Measurements from ENCODE around the gene KRTAP9-1.
"Not testable (repeated sequence)": the region's sequence is repeated elsewhere in the genome, so short reads cannot be mapped to it uniquely, and the experiment has no call there.

Gene KRTAP9-1, protein sequence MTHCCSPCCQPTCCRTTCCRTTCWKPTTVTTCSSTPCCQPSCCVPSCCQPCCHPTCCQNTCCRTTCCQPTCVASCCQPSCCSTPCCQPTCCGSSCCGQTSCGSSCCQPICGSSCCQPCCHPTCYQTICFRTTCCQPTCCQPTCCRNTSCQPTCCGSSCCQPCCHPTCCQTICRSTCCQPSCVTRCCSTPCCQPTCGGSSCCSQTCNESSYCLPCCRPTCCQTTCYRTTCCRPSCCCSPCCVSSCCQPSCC

GRCh38 chr17:41189837-41190318, at the start of gene KRTAP9-1:
Gene KRTAP9-1, plus strand, starts transcription at chr17:41189887. Its CDS starts 0 bp downstream, at chr17:41189887.
- DNase-seq (ENCODE audit: low read depth in 2 of 2) = not testable (repeated sequence)

DNA sequence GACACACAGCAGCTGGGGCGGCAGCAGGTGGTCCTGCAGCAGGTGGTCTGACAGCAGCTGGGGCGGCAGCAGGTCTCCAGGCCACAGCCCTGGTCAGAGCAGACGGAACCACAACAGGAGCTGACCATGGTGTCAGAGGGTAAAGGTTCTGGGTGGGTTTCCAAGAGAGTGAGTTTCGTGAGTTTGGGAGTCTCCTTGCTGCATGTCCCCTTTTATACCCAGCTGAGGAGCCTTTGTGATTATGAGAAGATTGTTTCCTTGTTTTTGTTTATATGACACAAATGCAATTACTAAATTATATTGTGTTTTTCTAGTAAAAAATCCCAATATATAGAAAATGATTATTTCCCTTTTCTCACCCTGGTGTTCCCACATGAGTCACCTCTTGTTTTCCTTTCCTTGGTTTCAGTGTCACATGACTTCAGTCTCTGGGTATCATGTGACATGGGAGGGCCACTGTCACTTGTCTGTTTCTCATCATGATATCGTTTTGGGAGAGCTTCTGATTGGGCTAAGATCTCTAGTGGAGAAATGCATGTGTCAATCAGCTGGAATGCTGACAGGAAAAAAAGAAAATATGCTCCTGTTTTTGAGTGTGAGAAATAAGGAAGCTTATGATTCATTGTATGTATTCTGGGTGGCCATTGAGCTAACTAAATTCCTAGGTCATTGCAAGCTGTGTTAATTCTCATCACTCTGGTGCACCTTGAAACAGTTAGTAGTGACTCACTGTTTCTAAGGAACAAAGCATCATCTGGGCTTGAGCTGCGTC, 49.1 kb upstream of the KRTAP9-1 start, which contains the start of gene KRTAP4-6:
KRTAP4-6 (minus strand) TSS at position 185 of the 772 bp plus-strand sequence; CDS start at position 128, 57 bp downstream.
- DNase-seq (ENCODE audit: low read depth in 2 of 2) = no peak

DNA sequence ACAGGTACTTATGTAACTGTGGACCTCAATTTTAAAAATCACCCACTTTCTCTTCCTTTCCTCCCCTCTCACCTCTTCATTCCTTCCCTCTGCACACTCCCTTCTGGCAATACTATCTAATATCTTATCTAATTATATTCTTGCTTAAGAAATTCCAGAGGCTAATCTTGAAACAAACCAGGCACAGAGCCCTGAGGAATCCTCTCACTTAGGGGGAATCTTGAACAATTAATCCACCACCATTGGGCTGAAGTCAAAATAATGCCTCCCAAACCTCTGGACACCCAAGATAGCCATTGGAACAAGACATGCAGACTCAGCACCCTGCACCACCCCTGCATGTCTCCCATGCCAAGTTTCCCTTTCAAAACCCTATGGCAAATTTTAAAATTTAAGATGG, 48.3 kb upstream of the KRTAP9-1 start:
- DNase-seq (ENCODE audit: low read depth in 2 of 2) = no peak

DNA sequence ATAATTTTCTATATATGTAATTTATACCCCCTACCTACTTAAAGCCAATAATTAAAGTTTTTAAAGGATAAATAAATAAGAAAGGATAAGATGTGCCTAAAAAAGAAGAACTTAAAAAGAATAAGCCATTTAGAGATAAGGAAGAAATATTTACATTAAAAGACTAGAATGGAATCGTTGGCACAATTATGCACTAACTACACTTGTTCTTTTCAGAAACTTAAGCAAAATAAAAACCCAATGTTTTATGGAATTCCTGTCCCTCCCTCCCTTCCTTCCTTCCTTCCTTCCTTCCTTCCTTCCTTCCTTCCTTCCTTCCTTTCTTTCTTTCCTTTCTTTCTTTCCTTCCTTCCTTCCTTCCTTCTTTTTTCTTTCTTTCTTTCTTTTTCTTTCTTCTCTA, 44.8 kb upstream of the KRTAP9-1 start:
- DNase-seq (ENCODE audit: low read depth in 2 of 2) = no peak

DNA sequence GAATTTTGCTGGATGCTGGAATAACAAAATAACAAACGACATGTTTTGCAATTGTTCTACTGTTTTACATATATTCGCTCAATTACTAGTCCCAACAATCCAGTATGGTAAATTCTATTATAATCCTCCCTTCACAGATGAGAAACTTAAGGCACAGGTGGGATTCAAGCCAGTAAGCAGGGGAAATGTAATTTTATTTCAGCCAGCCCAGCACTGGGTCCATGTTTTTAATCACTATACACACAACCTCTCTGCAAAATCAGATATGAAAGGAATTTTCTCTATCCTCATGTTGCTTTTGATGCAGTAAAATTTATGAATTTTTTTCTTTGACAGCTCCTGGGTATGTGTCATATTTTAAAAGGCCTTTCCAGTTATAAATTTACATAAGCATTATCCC, 44.4 kb upstream of the KRTAP9-1 start:
- no peak for DNase-seq (ENCODE audit: low read depth in 2 of 2)

DNA sequence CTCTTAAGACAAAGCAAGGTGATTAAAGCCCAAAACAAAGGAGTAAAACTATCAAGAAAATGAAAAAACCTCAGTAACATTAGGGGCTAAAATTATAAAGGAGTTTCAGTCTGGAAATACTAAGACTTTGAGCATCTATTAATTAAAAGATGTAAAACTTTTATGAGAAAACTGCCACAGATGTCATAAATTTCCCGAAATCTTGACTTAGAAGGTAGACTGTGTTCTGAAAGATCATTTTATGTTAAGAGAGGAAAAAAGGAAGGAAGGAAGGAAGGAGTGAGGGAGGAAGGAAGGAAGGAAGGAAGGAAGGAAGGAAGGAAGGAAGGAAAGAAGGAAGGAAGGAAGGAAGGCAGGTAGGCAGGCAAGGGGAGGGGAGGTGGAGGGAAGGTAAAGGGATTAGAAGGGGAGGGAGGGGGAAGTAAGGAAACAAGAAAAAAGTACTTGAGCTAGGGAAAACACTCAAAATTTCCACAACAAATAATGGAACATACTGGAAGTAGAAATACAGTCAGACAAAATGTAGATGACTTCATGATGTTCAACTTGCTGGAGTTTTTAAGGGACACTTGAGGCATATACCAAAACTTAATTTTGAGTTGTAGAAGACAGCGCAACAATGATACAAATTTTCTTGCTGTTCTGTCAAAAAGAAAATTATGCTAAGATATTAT, 42.0 kb upstream of the KRTAP9-1 start:
- DNase-seq (ENCODE audit: low read depth in 2 of 2) = no peak

- DNase-seq (ENCODE audit: low read depth in 2 of 2) = not testable (repeated sequence)
Observed at GRCh38 chr17:41148971-41149651, 40.6 kb upstream of the KRTAP9-1 start.

DNA sequence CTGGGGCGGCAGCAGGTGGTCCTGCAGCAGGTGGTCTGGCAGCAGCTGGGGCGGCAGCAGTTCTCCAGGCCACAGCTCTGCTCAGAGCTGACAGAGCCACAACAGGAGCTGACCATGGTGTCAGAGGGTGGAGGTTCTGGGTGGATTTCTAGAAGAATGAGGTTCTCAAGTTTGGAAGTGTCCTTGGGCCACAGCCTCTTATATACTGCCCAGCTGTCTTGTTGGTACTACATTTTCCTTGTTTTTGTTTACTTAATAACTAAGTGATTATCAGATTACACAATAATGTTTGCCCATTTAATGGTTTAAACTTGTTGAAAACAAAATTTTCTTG, 40.1 kb upstream of the KRTAP9-1 start, which contains the start of gene KRTAP4-5:
KRTAP4-5 (minus strand) TSS at position 174 of the 334 bp plus-strand sequence; CDS start at position 116, 58 bp downstream.
- no peak for DNase-seq (ENCODE audit: low read depth in 2 of 2)

DNA sequence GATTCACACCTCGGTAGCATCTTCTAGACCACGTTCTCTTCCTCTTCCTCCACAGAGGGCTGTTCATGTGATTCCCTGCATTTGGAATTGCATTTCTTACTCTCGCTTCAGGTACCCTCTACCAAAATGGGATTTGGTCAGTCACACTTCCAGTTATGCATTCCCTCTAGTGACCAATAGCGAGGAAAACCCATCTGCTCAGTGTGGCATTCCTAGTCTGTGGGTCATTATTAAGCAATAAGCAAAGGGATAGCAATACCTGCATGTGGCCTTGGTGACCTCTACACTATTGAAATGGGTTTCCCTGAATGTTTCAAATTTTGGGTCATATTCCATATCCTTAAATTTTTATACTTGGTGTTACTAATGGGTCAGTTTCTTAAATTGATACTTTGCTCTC, 39.7 kb upstream of the KRTAP9-1 start:
- no peak for DNase-seq (ENCODE audit: low read depth in 2 of 2)

DNA sequence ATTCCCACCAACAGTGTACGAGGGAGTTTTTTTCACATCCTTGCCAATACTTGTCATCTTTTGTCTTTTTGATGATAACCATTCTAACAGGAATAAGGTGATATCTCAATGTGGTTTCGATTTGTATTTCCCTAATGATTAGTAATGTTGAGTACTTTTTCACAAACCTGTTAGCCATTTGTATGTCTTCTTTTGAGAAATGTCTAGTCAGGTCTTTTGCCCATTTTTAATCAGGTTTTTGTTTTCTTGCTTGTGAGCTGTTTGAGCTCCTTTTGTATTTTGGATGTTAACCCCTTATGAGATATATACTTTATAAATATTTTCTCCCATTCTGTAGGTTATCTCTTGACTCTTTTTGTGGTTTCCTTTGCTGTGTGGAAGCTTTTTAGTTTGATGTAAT, 38.2 kb upstream of the KRTAP9-1 start:
- DNase-seq (ENCODE audit: low read depth in 2 of 2) = no peak

GRCh38 chr17:41153856-41154255, 35.8 kb upstream of the KRTAP9-1 start:
- DNase-seq (ENCODE audit: low read depth in 2 of 2) = no peak

GRCh38 chr17:41160190-41160589, 29.5 kb upstream of the KRTAP9-1 start:
- DNase-seq (ENCODE audit: low read depth in 2 of 2) = not testable (repeated sequence)

DNA sequence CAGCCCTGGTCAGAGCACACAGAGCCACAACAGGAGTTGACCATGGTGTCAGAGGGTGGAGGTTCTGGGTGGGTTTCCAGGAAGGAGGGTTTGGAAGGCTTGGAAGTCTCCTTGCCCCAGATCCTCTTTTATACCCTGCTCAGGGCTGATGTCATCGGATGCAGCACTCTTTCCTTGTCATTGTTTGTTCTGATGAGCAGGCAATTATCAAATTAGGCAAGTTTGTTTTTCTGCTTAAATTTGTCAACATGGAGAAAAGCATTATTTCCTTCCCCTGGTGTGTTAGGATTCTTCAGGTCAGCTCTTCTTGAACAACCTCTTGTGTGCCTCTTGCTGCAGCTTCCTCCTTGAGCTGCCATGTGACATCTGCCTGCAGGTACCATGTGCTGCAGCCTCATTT, 29.0 kb upstream of the KRTAP9-1 start, which contains the start of gene KRTAP4-4:
KRTAP4-4 (minus strand) TSS at position 101 of the 400 bp plus-strand sequence; CDS start at position 44, 57 bp downstream.
- DNase-seq (ENCODE audit: low read depth in 2 of 2) = no peak

- DNase-seq (ENCODE audit: low read depth in 2 of 2) = no peak
Observed at GRCh38 chr17:41163828-41164227, 25.9 kb upstream of the KRTAP9-1 start.

DNA sequence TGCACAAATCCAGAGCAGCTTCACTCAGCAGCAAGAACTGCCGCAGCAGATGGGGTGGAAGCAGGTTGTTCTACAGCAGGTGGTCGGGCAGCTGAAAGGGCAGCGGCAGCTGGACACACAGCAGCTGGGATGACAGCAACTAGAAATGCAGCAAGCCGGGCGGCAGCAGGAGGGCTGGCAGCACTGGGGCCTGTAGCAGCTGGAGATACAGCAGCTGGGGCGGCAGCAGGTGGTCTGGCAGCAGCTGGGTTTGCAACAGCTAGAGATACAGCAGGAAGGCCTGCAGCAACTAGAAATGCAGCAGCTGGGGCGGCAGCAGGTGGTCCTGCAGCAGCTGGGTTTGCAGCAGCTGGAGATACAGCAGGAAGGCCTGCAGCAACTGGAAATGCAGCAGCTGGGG, 22.1 kb upstream of the KRTAP9-1 start:
- DNase-seq (ENCODE audit: low read depth in 2 of 2) = no peak

GRCh38 chr17:41168121-41168520, 21.6 kb upstream of the KRTAP9-1 start, which contains the start of gene KRTAP4-3:
Gene KRTAP4-3, minus strand, starts transcription at chr17:41168221. Its CDS starts 49 bp downstream, at chr17:41168172.
- DNase-seq (ENCODE audit: low read depth in 2 of 2) = no peak

GRCh38 chr17:41171886-41172285, 17.8 kb upstream of the KRTAP9-1 start:
- DNase-seq (ENCODE audit: low read depth in 2 of 2) = no peak

DNA sequence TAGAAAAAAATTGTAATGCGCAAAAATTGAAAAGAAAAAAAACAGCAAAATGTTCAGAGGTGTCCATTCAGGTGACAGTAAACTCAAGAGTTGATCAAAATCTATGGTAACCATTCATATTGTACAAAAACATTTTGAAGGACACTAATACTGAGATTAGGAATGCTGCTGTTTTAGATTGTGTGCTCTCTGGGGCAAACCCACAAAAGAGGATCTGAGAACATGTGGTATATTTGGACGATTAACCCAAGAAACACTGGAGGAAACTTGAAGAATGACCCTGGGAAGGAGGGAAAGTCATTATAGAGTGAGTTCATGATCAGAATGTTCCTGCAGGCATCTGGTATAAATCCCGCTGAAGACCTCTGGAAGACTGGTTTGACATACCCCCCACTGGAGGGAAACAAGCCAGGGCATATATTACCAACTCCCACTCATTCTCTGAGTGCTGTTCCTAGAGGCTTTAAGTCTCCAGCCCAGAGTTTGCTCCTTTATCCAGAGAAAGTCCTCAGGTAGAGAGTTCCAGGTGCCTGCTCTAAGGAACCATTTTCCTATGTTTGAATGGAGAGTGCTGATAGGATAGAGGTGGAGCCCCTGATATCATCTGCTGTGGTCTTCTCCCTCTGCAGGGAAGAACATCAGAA, 12.8 kb upstream of the KRTAP9-1 start:
- no peak for DNase-seq (ENCODE audit: low read depth in 2 of 2)

DNA sequence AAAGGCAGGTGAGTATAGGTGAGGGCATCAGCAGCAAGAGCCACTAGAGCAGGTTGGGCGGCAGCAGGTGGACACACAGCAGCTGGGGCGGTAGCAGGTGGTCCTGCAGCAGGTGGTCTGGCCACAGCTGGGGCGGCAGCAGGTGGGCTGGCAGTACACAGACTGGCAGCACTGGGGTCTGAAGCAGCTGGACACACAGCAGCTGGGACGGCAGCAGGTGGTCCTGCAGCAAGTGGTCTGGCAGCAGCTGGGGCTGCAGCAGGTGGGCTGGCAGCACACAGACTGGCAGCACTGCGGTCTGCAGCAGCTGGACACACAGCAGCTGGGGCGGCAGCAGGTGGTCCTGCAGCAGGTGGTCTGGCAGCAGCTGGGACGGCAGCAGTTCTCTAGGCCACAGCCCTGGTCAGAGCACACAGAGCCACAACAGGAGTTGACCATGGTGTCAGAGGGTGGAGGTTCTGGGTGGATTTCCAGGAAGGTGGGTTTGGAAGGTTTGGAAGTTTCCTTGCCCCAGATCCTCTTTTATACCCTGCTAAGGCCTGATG, 11.9 kb upstream of the KRTAP9-1 start, which contains the start of gene KRTAP4-2:
KRTAP4-2 (minus strand) TSS at position 495 of the 545 bp plus-strand sequence; CDS start at position 438, 57 bp downstream.
- DNase-seq (ENCODE audit: low read depth in 2 of 2) = no peak

GRCh38 chr17:41178341-41178740, 11.3 kb upstream of the KRTAP9-1 start:
- DNase-seq (ENCODE audit: low read depth in 2 of 2) = no peak

Data from stimulated activated CD8-positive, alpha-beta memory T cell treated with anti-CD3 and anti-CD28 coated beads, Interleukin-7, amount 100 ng/mL, for 1 hour (primary cell).